Measurements from ENCODE around the gene TRAPPC11. TPM values are rescaled to one million over a fixed set of nuclear protein-coding genes. Genes with fewer than 3 reads are reported as not detected.

Gene TRAPPC11
- polyA plus RNA-seq, 1 experiment: 47.6 TPM

GRCh38 chr4:183670960-183671555, 12.0 kb downstream of the TRAPPC11 start:
- ChIA-PET CTCF (interaction anchor here (1.2 kb wide), 1 partner anchor 50 kb away, joined by 5 read pairs; no protein-coding TSS in a partner anchor), POLR2A (no interaction called here)
- Histone ChIP-seq H3K27ac (ENCODE audit: low read depth, low read length) (no peak overlapping the region), H3K27me3 (ENCODE audit: control insufficient read depth, insufficient read depth, low read length) (no peaks in the 10 kb centered on the region), H3K4me3 (ENCODE audit: low read depth, low read length) (no peak overlapping the region), H3K9me3 (ENCODE audit: control insufficient read depth, insufficient read depth, low read length) (no peaks in the 10 kb centered on the region)
- TF ChIP-seq, protein P1, sequence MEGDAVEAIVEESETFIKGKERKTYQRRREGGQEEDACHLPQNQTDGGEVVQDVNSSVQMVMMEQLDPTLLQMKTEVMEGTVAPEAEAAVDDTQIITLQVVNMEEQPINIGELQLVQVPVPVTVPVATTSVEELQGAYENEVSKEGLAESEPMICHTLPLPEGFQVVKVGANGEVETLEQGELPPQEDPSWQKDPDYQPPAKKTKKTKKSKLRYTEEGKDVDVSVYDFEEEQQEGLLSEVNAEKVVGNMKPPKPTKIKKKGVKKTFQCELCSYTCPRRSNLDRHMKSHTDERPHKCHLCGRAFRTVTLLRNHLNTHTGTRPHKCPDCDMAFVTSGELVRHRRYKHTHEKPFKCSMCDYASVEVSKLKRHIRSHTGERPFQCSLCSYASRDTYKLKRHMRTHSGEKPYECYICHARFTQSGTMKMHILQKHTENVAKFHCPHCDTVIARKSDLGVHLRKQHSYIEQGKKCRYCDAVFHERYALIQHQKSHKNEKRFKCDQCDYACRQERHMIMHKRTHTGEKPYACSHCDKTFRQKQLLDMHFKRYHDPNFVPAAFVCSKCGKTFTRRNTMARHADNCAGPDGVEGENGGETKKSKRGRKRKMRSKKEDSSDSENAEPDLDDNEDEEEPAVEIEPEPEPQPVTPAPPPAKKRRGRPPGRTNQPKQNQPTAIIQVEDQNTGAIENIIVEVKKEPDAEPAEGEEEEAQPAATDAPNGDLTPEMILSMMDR (IDR thresholded peaks at IDR 0.05; ENCODE audit: low read depth, low read length): no peak
- no peak for DNase-seq (ENCODE audit: low read depth, low spot score)

- TF ChIP-seq, protein P1 (IDR thresholded peaks at IDR 0.05; ENCODE audit: low read depth, low read length): no peak
Measured at GRCh38 chr4:183674153-183674552, 15.1 kb downstream of the TRAPPC11 start.

DNA sequence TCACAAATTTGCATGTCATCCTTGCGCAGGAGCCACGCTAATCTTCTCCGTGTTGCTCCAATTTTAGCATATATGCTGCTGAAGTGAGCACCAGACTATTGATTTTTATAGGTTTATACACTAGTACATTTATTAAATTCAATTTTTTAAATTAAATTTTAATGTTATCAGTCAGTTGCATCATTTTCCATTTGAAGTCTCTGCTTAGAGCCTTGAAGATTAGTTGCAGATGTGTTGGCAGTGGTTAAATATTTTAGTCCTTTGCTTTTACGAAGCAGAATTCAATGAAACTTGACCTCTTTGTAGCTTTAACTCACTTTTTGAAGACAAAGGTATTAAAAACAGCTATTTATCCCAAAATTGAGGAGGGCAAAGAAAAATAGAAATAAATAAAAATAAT, 16.5 kb downstream of the TRAPPC11 start:
- Histone ChIP-seq H3K27me3 (ENCODE audit: control insufficient read depth, insufficient read depth, low read length) (no peaks in the 10 kb centered on the region), H3K4me3 (ENCODE audit: low read depth, low read length) (no peak overlapping the region), H3K9me3 (ENCODE audit: control insufficient read depth, insufficient read depth, low read length) (no peaks in the 10 kb centered on the region), H3K27ac (ENCODE audit: low read depth, low read length) (no peak overlapping the region)
- no peak for DNase-seq (ENCODE audit: low read depth, low spot score)
- POLR2A ChIA-PET: no interaction called here
- CTCF ChIA-PET: no interaction called here
- TF ChIP-seq, protein P1 (IDR thresholded peaks at IDR 0.05; ENCODE audit: low read depth, low read length): no peak

More at GRCh38 chr4:183674153-183674552, 15.1 kb downstream of the TRAPPC11 start:
- no peaks in the 10 kb centered on the region for H3K9me3 ChIP-seq (ENCODE audit: control insufficient read depth, insufficient read depth, low read length)
- CTCF ChIA-PET: interaction anchor here (0.6 kb wide), 1 partner anchor 45 kb away, joined by 3 read pairs; no protein-coding TSS in a partner anchor
- no peak overlapping the region for H3K4me3 ChIP-seq (ENCODE audit: low read depth, low read length)
- no peak for DNase-seq (ENCODE audit: low read depth, low spot score)
- H3K27me3 ChIP-seq (ENCODE audit: control insufficient read depth, insufficient read depth, low read length): no peaks in the 10 kb centered on the region
- POLR2A ChIA-PET: no interaction called here
- no peak overlapping the region for H3K27ac ChIP-seq (ENCODE audit: low read depth, low read length)

DNA sequence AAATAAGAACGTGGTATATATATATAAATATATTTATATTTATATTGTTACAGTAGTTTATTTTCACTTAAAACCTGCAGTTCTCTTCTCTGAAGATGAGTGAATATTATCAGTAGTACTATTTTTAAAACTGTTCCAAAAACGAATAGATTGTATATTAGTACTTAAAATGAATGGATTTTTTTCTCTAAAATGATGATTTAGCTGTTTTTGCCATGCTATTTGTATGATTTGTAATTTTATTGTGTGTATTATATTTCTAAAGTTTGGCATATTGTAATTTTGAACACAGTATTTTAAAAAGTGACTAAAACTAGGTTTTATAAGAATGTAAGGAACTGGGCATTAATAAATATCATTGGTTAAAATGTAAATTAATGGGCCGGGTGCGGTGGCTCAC, 22.0 kb downstream of the TRAPPC11 start:
- H3K9me3 ChIP-seq (ENCODE audit: control insufficient read depth, insufficient read depth, low read length): no peaks in the 10 kb centered on the region
- no peak overlapping the region for H3K27ac ChIP-seq (ENCODE audit: low read depth, low read length)
- ChIA-PET CTCF (interaction anchor here (0.7 kb wide), 1 partner anchor 21 kb away, joined by 3 read pairs; the partner anchor contains the start of gene TRAPPC11), POLR2A (no interaction called here)
- no peak for DNase-seq (ENCODE audit: low read depth, low spot score)
- TF ChIP-seq, protein P1 (IDR thresholded peaks at IDR 0.05; ENCODE audit: low read depth, low read length): no peak
- H3K4me3 ChIP-seq (ENCODE audit: low read depth, low read length): no peak overlapping the region
- no peaks in the 10 kb centered on the region for H3K27me3 ChIP-seq (ENCODE audit: control insufficient read depth, insufficient read depth, low read length)

DNA sequence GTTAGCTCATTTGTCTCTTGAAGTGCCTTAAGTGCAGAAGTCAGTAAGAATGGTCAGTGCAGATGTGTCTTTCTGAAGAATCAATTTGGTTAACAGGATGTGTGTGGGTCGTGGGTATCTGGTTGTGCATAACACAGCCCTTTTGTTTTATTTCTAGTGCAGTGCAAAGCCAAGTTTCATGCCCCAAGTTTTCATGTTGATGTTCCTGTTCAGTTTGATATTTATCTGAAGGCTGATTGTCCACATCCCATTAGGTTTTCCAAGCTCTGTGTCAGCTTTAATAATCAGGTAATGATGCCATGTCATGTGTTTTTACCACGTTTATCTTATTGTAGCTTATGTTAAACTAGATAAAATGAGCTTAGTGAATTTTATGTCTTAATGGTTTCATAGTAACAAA, 27.4 kb downstream of the TRAPPC11 start:
- DNase-seq (ENCODE audit: low read depth, low spot score): no peak
- ChIA-PET CTCF (interaction anchor here (1.0 kb wide), 1 partner anchor 35 kb away, joined by 5 read pairs; no protein-coding TSS in a partner anchor), POLR2A (no interaction called here)
- Histone ChIP-seq H3K9me3 (ENCODE audit: control insufficient read depth, insufficient read depth, low read length) (no peaks in the 10 kb centered on the region), H3K27ac (ENCODE audit: low read depth, low read length) (no peak overlapping the region), H3K4me3 (ENCODE audit: low read depth, low read length) (no peak overlapping the region), H3K27me3 (ENCODE audit: control insufficient read depth, insufficient read depth, low read length) (no peaks in the 10 kb centered on the region)
- TF ChIP-seq, protein P1 (IDR thresholded peaks at IDR 0.05; ENCODE audit: low read depth, low read length): no peak

All from AG04450 (cell line).